Measurements from ENCODE around the gene SOX12.

The SOX12 gene

GRCh38 chr20:364905-365794 is 39.8 kb downstream of the SOX12 start:
- no peak overlapping the region for H3K27ac ChIP-seq (replicated peaks)
- DNase-seq (ENCODE audit: low read depth in 1 of 2, low spot score in 1 of 2), result no peak
- no peak overlapping the region for H3K4me3 ChIP-seq (replicated peaks; ENCODE audit: insufficient read depth, low read length)
- TF ChIP-seq, protein P1, sequence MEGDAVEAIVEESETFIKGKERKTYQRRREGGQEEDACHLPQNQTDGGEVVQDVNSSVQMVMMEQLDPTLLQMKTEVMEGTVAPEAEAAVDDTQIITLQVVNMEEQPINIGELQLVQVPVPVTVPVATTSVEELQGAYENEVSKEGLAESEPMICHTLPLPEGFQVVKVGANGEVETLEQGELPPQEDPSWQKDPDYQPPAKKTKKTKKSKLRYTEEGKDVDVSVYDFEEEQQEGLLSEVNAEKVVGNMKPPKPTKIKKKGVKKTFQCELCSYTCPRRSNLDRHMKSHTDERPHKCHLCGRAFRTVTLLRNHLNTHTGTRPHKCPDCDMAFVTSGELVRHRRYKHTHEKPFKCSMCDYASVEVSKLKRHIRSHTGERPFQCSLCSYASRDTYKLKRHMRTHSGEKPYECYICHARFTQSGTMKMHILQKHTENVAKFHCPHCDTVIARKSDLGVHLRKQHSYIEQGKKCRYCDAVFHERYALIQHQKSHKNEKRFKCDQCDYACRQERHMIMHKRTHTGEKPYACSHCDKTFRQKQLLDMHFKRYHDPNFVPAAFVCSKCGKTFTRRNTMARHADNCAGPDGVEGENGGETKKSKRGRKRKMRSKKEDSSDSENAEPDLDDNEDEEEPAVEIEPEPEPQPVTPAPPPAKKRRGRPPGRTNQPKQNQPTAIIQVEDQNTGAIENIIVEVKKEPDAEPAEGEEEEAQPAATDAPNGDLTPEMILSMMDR (IDR thresholded peaks at IDR 0.05; ENCODE audit: insufficient read depth, low read length), result no peak
- TF ChIP-seq SPI1 (IDR thresholded peaks at IDR 0.05; ENCODE audit: borderline replicate concordance, low read depth) (no peak), GABPA (IDR thresholded peaks at IDR 0.05; ENCODE audit: low read depth) (no peak), POLR2AphosphoS5 (IDR thresholded peaks at IDR 0.05; ENCODE audit: low read depth) (no peak)
- TF ChIP-seq, protein P2, sequence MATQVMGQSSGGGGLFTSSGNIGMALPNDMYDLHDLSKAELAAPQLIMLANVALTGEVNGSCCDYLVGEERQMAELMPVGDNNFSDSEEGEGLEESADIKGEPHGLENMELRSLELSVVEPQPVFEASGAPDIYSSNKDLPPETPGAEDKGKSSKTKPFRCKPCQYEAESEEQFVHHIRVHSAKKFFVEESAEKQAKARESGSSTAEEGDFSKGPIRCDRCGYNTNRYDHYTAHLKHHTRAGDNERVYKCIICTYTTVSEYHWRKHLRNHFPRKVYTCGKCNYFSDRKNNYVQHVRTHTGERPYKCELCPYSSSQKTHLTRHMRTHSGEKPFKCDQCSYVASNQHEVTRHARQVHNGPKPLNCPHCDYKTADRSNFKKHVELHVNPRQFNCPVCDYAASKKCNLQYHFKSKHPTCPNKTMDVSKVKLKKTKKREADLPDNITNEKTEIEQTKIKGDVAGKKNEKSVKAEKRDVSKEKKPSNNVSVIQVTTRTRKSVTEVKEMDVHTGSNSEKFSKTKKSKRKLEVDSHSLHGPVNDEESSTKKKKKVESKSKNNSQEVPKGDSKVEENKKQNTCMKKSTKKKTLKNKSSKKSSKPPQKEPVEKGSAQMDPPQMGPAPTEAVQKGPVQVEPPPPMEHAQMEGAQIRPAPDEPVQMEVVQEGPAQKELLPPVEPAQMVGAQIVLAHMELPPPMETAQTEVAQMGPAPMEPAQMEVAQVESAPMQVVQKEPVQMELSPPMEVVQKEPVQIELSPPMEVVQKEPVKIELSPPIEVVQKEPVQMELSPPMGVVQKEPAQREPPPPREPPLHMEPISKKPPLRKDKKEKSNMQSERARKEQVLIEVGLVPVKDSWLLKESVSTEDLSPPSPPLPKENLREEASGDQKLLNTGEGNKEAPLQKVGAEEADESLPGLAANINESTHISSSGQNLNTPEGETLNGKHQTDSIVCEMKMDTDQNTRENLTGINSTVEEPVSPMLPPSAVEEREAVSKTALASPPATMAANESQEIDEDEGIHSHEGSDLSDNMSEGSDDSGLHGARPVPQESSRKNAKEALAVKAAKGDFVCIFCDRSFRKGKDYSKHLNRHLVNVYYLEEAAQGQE (IDR thresholded peaks at IDR 0.05; ENCODE audit: insufficient replicate concordance, low read depth), result no peak
- no peaks in the 10 kb centered on the region for H3K27me3 ChIP-seq (ENCODE audit: insufficient read depth, poor library complexity, severe bottlenecking)

- Histone ChIP-seq H3K27me3 (ENCODE audit: insufficient read depth, poor library complexity, severe bottlenecking) (no peaks in the 10 kb centered on the region), H3K4me3 (replicated peaks; ENCODE audit: insufficient read depth, low read length) (no peak overlapping the region), H3K27ac (replicated peaks) (no peak overlapping the region)
- TF ChIP-seq GABPA (IDR thresholded peaks at IDR 0.05; ENCODE audit: low read depth) (no peak), POLR2AphosphoS5 (IDR thresholded peaks at IDR 0.05; ENCODE audit: low read depth) (no peak), SPI1 (IDR thresholded peaks at IDR 0.05; ENCODE audit: borderline replicate concordance, low read depth) (no peak)
- TF ChIP-seq, protein P1 (IDR thresholded peaks at IDR 0.05; ENCODE audit: insufficient read depth, low read length), result no peak
- TF ChIP-seq, protein P2 (IDR thresholded peaks at IDR 0.05; ENCODE audit: insufficient replicate concordance, low read depth), result no peak
- no peak for DNase-seq (ENCODE audit: low read depth in 1 of 2, low spot score in 1 of 2)
These were observed 40.8 kb downstream of the SOX12 start for GRCh38 chr20:366041-366718.

- DNase-seq (ENCODE audit: low read depth in 1 of 2, low spot score in 1 of 2), result no peak
- H3K27me3 ChIP-seq (ENCODE audit: insufficient read depth, poor library complexity, severe bottlenecking), result no peaks in the 10 kb centered on the region
- H3K27ac ChIP-seq (replicated peaks), result no peak overlapping the region
- TF ChIP-seq POLR2AphosphoS5 (IDR thresholded peaks at IDR 0.05; ENCODE audit: low read depth), result no peak
- TF ChIP-seq GABPA (IDR thresholded peaks at IDR 0.05; ENCODE audit: low read depth), result no peak
- TF ChIP-seq, protein P2 (IDR thresholded peaks at IDR 0.05; ENCODE audit: insufficient replicate concordance, low read depth), result no peak
- TF ChIP-seq SPI1 (IDR thresholded peaks at IDR 0.05; ENCODE audit: borderline replicate concordance, low read depth), result no peak
- no peak overlapping the region for H3K4me3 ChIP-seq (replicated peaks; ENCODE audit: insufficient read depth, low read length)
These were observed 41.5 kb downstream of the SOX12 start for GRCh38 chr20:366719-367485.

Measured in HL-60 (cell line).